H1 (cell line): Measurements from ENCODE around the gene LILRB3.

Experiments
- ATF3 ChIP-seq: IDR thresholded peaks from 2 replicates; pipeline ENCODE4 v1.6.1; 2011; ENCODE audit warnings: low read depth, mild to moderate bottlenecking, low read length; ENCODE audit not compliant: insufficient read depth
- EP300 ChIP-seq, 2 experiments: IDR thresholded peaks; 1 replicate in 1 of 2; 2 replicates in 1 of 2; pipeline ENCODE4 v1.6.1; 2011 to 2012; ENCODE audit warnings: low read depth in 2 of 2, low read length in 2 of 2, mild to moderate bottlenecking in 2 of 2, borderline replicate concordance in 1 of 2, inconsistent platforms in 1 of 2, moderate library complexity in 1 of 2
- EZH2 ChIP-seq: fragments of 200-600 bp; sonication (generic); IDR thresholded peaks from 2 replicates; pipeline ENCODE4 v1.7.1; 2012; ENCODE audit warnings: low read depth, mild to moderate bottlenecking, moderate library complexity, low read length, inconsistent platforms; ENCODE audit not compliant: severe bottlenecking
- FOSL1 ChIP-seq: IDR thresholded peaks from 2 replicates; pipeline ENCODE4 v1.6.1; 2011; ENCODE audit warnings: mild to moderate bottlenecking, low read depth, low read length, moderate library complexity; ENCODE audit not compliant: insufficient read depth
- GABPA ChIP-seq: IDR thresholded peaks from 2 replicates; pipeline ENCODE4 v1.6.1; 2011; ENCODE audit warnings: mild to moderate bottlenecking, low read length, moderate library complexity, borderline replicate concordance; ENCODE audit not compliant: insufficient read depth
- HDAC2 ChIP-seq, 2 experiments: fragments of 300-600 bp in 1 of 2; sonication (generic) in 1 of 2; IDR thresholded peaks; 2 replicates each; pipeline ENCODE4 v1.6.1; 2011 to 2012; ENCODE audit warnings: low read depth in 2 of 2, low read length in 2 of 2, mild to moderate bottlenecking in 2 of 2, moderate library complexity in 2 of 2, borderline replicate concordance in 1 of 2, inconsistent platforms in 1 of 2
- POLR2AphosphoS5 ChIP-seq: IDR thresholded peaks from 2 replicates; pipeline ENCODE4 v1.6.1; 2011; ENCODE audit warnings: low read depth, low read length
- SIN3A ChIP-seq, 2 experiments: IDR thresholded peaks in 1 of 2; conservative IDR thresholded peaks in 1 of 2; 2 replicates each; pipeline ENCODE4 v1.6.1; 2011 to 2012; ENCODE audit warnings: low read length in 2 of 2, improper control_type of control experiment in 1 of 2, low read depth in 1 of 2, mild to moderate bottlenecking in 1 of 2
- SRF ChIP-seq: IDR thresholded peaks from 2 replicates; pipeline ENCODE4 v1.6.1; 2011; ENCODE audit warnings: mild to moderate bottlenecking, low read depth, low read length, moderate library complexity
- SUZ12 ChIP-seq: fragments of 200-600 bp; sonication (generic); IDR thresholded peaks from 2 replicates; pipeline ENCODE4 v1.6.1; 2012; ENCODE audit warnings: mild to moderate bottlenecking, inconsistent platforms, low read length, moderate library complexity, mixed read lengths
- YY1 ChIP-seq: IDR thresholded peaks from 2 replicates; pipeline ENCODE4 v1.6.1; 2011; ENCODE audit warnings: low read depth, mild to moderate bottlenecking, low read length
- TF ChIP-seq, protein P1 (sequence below), 3 experiments: IDR thresholded peaks; 1 replicate in 2 of 3; 2 replicates in 1 of 3; pipeline versions ENCODE4 v1.5.1 to v1.6.1; 2011; ENCODE audit warnings: low read length in 3 of 3, mild to moderate bottlenecking in 3 of 3, inconsistent platforms in 2 of 3, low read depth in 1 of 3, moderate library complexity in 1 of 3; ENCODE audit not compliant: insufficient read depth in 1 of 3; ENCODE audit errors: control extremely low read depth in 1 of 3
- TF ChIP-seq, protein P2 (sequence below): IDR thresholded peaks from 2 replicates; pipeline ENCODE4 v1.6.1; 2011; ENCODE audit warnings: low read length, improper control_type of control experiment
- TF ChIP-seq, protein P3 (sequence below): IDR thresholded peaks from 2 replicates; pipeline ENCODE4 v1.6.1; 2012; ENCODE audit warnings: inconsistent platforms

- TF ChIP-seq EZH2 (no peak), FOSL1 (no peak), SUZ12 (no peak), HDAC2 (IDR thresholded peaks at IDR 0.05; ENCODE audit: borderline replicate concordance in 1 of 2, low read depth in 2 of 2, low read length in 2 of 2) (no peak), GABPA (no peak), SRF (no peak), YY1 (no peak), ATF3 (no peak), POLR2AphosphoS5 (no peak), SIN3A (conservative IDR thresholded peaks at IDR 0.05 in 1 of 2, IDR thresholded peaks at IDR 0.05 in 1 of 2; ENCODE audit: low read depth in 1 of 2, low read length in 2 of 2) (no peak), EP300 (IDR thresholded peaks at IDR 0.05; ENCODE audit: borderline replicate concordance in 1 of 2, low read depth in 2 of 2, low read length in 2 of 2) (no peak)
- TF ChIP-seq, protein P1, sequence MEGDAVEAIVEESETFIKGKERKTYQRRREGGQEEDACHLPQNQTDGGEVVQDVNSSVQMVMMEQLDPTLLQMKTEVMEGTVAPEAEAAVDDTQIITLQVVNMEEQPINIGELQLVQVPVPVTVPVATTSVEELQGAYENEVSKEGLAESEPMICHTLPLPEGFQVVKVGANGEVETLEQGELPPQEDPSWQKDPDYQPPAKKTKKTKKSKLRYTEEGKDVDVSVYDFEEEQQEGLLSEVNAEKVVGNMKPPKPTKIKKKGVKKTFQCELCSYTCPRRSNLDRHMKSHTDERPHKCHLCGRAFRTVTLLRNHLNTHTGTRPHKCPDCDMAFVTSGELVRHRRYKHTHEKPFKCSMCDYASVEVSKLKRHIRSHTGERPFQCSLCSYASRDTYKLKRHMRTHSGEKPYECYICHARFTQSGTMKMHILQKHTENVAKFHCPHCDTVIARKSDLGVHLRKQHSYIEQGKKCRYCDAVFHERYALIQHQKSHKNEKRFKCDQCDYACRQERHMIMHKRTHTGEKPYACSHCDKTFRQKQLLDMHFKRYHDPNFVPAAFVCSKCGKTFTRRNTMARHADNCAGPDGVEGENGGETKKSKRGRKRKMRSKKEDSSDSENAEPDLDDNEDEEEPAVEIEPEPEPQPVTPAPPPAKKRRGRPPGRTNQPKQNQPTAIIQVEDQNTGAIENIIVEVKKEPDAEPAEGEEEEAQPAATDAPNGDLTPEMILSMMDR (IDR thresholded peaks at IDR 0.05; ENCODE audit: control extremely low read depth in 1 of 3, insufficient read depth in 1 of 3, low read depth in 1 of 3, low read length in 3 of 3) = no peak
- TF ChIP-seq, protein P2, sequence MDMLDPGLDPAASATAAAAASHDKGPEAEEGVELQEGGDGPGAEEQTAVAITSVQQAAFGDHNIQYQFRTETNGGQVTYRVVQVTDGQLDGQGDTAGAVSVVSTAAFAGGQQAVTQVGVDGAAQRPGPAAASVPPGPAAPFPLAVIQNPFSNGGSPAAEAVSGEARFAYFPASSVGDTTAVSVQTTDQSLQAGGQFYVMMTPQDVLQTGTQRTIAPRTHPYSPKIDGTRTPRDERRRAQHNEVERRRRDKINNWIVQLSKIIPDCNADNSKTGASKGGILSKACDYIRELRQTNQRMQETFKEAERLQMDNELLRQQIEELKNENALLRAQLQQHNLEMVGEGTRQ = no peak
- TF ChIP-seq, protein P3, sequence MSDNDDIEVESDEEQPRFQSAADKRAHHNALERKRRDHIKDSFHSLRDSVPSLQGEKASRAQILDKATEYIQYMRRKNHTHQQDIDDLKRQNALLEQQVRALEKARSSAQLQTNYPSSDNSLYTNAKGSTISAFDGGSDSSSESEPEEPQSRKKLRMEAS = no peak
Observed at GRCh38 chr19:54230031-54230430, 7.2 kb upstream of the LILRB3 start.
